HL-60 (cell line): ENCODE measurements around the gene RABGAP1L.

Source experiments
- DNase-seq, 2 experiments: peaks; one replicate each; pipeline ENCODE4 v3.0.0-alpha.2; 2010 to 2020; ENCODE audit warnings: low read depth in 1 of 2, low spot score in 1 of 2
- H3K27ac ChIP-seq: fragments of 250-450 bp; sonication (Bioruptor Pico); replicated peaks from 2 replicates; pipeline ENCODE4 v1.5.1; 2020; ENCODE audit warnings: mild to moderate bottlenecking, moderate library complexity
- H3K27me3 ChIP-seq: fragments of 250-450 bp; sonication (Bioruptor Pico); 2 replicates; pipeline ENCODE4 v1.5.1; 2021; ENCODE audit warnings: mild to moderate bottlenecking, moderate library complexity; ENCODE audit not compliant: insufficient read depth, poor library complexity, severe bottlenecking
- H3K4me3 ChIP-seq: replicated peaks from 2 replicates; pipeline ENCODE4 v1.5.1; 2011; ENCODE audit warnings: mild to moderate bottlenecking, control low read depth, low read length; ENCODE audit not compliant: insufficient read depth
- GABPA ChIP-seq: IDR thresholded peaks from 2 replicates; pipeline ENCODE4 v1.6.1; 2012; ENCODE audit warnings: low read depth
- POLR2AphosphoS5 ChIP-seq: IDR thresholded peaks from 2 replicates; pipeline ENCODE4 v1.6.1; 2012; ENCODE audit warnings: low read depth
- SPI1 ChIP-seq: IDR thresholded peaks from 2 replicates; pipeline ENCODE4 v1.6.1; 2012; ENCODE audit warnings: low read depth, mild to moderate bottlenecking, borderline replicate concordance
- TF ChIP-seq, protein P1 (sequence below): IDR thresholded peaks from 2 replicates; pipeline ENCODE4 v1.6.1; 2012; ENCODE audit warnings: low read depth; ENCODE audit not compliant: insufficient replicate concordance
- TF ChIP-seq, protein P2 (sequence below): IDR thresholded peaks from one replicate; pipeline ENCODE4 v1.5.1; 2011; ENCODE audit warnings: low read length, control low read depth, inconsistent platforms; ENCODE audit not compliant: insufficient read depth

RABGAP1L gene

DNA sequence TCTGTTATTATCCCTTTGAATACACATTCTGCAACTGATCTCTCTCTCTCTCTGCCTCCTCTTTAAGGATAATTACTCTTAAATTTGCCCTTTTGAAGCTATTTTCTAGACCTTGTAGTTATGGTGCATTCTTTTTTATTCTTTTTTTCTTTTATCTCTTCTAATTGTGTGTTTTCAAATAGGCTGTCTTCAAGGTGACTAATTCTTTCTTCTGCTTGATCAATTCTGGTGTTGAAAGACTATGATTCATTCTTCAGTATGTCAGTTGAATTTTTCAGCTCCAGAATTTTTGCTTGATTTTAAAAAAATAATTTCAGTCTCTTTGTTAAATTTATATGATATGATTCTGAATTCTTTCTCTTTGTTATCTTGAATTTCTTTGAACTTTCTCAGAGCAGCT, 192.8 kb downstream of the RABGAP1L start:
- TF ChIP-seq GABPA, result no peak
- TF ChIP-seq SPI1, result no peak

DNA sequence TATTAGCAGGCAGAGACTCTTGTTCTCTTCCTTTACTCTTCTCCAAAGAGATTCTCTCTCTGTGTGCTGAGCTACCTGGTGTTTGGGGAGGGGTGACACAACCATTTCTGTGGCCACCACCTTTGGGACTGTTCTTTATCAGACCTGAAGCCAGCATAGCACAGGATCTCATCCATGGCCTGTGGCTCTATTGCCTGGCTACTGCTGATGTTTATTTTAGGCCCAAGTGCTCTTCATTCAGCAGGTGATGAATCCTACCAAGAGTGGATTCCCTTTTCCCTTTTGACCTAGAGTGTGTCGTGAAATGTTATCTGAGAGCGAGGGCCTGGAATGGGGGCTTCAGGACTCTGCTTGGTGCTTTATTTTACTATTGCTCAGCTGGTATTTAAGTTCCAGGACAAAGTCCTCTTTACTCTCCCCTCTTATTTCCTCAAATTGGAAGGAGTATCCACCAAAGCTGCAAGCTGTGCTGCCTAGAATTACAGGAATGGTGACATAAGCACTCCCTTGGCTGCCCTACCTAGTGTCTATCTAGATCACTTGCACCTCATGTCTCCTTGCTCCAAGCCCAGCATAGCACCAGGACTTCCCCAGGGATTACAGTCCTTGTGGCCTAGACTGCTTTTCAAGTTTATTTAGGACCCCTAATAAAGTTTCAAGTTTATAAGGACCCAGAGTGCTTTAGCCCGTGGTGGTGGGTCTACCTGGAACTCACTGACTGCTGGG, 193.7 kb downstream of the RABGAP1L start:
- no peak for DNase-seq
- Histone ChIP-seq H3K27me3 (no peaks in the 10 kb centered on the region), H3K4me3 (no peak overlapping the region), H3K27ac (no peak overlapping the region)
- TF ChIP-seq, protein P1, sequence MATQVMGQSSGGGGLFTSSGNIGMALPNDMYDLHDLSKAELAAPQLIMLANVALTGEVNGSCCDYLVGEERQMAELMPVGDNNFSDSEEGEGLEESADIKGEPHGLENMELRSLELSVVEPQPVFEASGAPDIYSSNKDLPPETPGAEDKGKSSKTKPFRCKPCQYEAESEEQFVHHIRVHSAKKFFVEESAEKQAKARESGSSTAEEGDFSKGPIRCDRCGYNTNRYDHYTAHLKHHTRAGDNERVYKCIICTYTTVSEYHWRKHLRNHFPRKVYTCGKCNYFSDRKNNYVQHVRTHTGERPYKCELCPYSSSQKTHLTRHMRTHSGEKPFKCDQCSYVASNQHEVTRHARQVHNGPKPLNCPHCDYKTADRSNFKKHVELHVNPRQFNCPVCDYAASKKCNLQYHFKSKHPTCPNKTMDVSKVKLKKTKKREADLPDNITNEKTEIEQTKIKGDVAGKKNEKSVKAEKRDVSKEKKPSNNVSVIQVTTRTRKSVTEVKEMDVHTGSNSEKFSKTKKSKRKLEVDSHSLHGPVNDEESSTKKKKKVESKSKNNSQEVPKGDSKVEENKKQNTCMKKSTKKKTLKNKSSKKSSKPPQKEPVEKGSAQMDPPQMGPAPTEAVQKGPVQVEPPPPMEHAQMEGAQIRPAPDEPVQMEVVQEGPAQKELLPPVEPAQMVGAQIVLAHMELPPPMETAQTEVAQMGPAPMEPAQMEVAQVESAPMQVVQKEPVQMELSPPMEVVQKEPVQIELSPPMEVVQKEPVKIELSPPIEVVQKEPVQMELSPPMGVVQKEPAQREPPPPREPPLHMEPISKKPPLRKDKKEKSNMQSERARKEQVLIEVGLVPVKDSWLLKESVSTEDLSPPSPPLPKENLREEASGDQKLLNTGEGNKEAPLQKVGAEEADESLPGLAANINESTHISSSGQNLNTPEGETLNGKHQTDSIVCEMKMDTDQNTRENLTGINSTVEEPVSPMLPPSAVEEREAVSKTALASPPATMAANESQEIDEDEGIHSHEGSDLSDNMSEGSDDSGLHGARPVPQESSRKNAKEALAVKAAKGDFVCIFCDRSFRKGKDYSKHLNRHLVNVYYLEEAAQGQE, result no peak
- TF ChIP-seq, protein P2, sequence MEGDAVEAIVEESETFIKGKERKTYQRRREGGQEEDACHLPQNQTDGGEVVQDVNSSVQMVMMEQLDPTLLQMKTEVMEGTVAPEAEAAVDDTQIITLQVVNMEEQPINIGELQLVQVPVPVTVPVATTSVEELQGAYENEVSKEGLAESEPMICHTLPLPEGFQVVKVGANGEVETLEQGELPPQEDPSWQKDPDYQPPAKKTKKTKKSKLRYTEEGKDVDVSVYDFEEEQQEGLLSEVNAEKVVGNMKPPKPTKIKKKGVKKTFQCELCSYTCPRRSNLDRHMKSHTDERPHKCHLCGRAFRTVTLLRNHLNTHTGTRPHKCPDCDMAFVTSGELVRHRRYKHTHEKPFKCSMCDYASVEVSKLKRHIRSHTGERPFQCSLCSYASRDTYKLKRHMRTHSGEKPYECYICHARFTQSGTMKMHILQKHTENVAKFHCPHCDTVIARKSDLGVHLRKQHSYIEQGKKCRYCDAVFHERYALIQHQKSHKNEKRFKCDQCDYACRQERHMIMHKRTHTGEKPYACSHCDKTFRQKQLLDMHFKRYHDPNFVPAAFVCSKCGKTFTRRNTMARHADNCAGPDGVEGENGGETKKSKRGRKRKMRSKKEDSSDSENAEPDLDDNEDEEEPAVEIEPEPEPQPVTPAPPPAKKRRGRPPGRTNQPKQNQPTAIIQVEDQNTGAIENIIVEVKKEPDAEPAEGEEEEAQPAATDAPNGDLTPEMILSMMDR, result no peak
- TF ChIP-seq SPI1 (no peak), GABPA (no peak), POLR2AphosphoS5 (no peak)

More for the DNA sequence above, 192.8 kb downstream of the RABGAP1L start:
- DNase-seq, result no peak
- no peak overlapping the region for H3K4me3 ChIP-seq
- H3K27me3 ChIP-seq, result no peaks in the 10 kb centered on the region
- H3K27ac ChIP-seq, result no peak overlapping the region

DNA sequence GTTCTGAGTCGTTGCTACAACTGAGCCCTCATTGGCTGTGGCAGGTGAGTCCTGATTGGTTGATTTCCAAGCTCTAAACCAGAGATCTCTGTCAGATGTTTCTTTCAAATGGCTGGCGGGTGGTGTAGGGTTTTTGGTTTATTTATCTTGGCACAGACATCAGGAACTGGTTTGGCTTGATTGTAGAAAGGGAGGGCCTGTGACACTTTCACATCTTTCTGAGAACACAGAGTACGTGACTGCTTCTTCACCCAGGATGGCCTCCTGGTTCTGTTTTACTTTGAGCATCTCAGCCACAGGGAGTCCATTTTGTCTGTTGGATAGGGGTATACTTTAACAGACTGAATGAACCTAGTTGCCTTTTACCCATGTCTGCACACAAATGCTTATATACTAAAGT, 199.0 kb downstream of the RABGAP1L start:
- no peak for TF ChIP-seq SPI1
- TF ChIP-seq POLR2AphosphoS5, result no peak
- TF ChIP-seq, protein P1, result no peak
- no peak for TF ChIP-seq GABPA
- TF ChIP-seq, protein P2, result no peak
- no peaks in the 10 kb centered on the region for H3K27me3 ChIP-seq
- no peak overlapping the region for H3K4me3 ChIP-seq
- no peak for DNase-seq
- H3K27ac ChIP-seq, result no peak overlapping the region

DNA sequence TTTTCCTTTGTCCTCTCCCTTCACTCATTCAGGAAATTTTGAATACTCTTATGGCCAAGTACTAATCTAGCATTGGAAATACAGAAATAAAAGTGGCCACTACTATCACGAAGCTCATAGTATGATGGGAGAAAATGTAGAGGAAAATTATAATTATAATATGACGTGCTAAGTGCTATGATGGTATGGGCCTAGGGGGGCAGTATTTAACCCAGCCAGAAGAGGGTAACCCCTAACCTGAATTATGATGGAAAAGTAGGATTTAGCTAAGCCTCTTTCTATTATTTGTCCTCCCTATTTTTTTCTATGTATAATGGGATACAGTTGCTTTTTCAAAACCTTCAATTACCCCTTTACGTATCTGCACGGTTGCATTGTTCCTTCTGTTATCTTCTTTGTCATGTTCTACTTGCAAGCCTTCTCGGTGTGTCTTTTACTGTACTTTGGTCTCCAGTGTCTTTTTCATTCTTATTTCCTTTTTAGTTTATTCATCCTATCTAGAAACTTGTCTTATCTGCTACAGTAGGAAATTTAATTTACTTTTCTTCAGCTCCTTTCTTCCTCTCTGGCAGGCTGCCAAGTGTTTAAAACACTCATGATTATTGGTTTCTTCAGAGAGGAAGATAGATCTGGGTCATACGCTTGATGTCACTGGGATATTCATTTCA, 199.6 kb downstream of the RABGAP1L start:
- H3K27ac ChIP-seq, result no peak overlapping the region
- DNase-seq, result no peak
- no peaks in the 10 kb centered on the region for H3K27me3 ChIP-seq
- TF ChIP-seq, protein P1, result no peak
- TF ChIP-seq GABPA (no peak), SPI1 (no peak), POLR2AphosphoS5 (no peak)
- TF ChIP-seq, protein P2, result no peak
- no peak overlapping the region for H3K4me3 ChIP-seq
